Measurements from ENCODE around the gene TBC1D10A. TPM values are rescaled to one million over a fixed set of nuclear protein-coding genes. Genes with fewer than 3 reads are reported as not detected.
A peak's percentile ranks its signal among the peaks of the same experiment; 100 is the strongest.

Gene TBC1D10A
- total RNA-seq, 1 experiment from 2014 or later = 8.4 TPM

- H3K14ac ChIP-seq (ENCODE audit: insufficient read depth, low read length) = peak overlapping the region; percentile 27; the same call in 1 of the 2 replicates
- H3K9ac ChIP-seq (ENCODE audit: extremely low read depth, insufficient read length, low read length) = no peak overlapping the region
- no peak overlapping the region for H2AK5ac ChIP-seq (ENCODE audit: insufficient read length, low read length)
- H2BK5ac ChIP-seq (ENCODE audit: insufficient read length, low read length) = no peak overlapping the region
- TF ChIP-seq, protein P1, sequence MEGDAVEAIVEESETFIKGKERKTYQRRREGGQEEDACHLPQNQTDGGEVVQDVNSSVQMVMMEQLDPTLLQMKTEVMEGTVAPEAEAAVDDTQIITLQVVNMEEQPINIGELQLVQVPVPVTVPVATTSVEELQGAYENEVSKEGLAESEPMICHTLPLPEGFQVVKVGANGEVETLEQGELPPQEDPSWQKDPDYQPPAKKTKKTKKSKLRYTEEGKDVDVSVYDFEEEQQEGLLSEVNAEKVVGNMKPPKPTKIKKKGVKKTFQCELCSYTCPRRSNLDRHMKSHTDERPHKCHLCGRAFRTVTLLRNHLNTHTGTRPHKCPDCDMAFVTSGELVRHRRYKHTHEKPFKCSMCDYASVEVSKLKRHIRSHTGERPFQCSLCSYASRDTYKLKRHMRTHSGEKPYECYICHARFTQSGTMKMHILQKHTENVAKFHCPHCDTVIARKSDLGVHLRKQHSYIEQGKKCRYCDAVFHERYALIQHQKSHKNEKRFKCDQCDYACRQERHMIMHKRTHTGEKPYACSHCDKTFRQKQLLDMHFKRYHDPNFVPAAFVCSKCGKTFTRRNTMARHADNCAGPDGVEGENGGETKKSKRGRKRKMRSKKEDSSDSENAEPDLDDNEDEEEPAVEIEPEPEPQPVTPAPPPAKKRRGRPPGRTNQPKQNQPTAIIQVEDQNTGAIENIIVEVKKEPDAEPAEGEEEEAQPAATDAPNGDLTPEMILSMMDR (conservative IDR thresholded peaks at IDR 0.05) = no peak
- H3K27ac ChIP-seq (ENCODE audit: insufficient read length, low read depth, low read length) = no peak overlapping the region
- H4K5ac ChIP-seq (ENCODE audit: insufficient read length, low read depth, low read length) = no peak overlapping the region
- no peak overlapping the region for H4K8ac ChIP-seq (replicated peaks; ENCODE audit: insufficient read length, low read depth, low read length)
- no peaks in the 10 kb centered on the region; the same call in 1 of the 2 replicates for H3K4me1 ChIP-seq (ENCODE audit: insufficient read depth, low read length)
- DNase-seq = no peak
- Mint-ChIP-seq H3K9me3 (no peaks in the 10 kb centered on the region), H3K27me3 (ENCODE audit: low read depth) (peaks cover 8% of the 10 kb centered on the region), H3K4me3 (no peak overlapping the region), H3K36me3 (ENCODE audit: insufficient read depth in 1 of 3, low read depth in 3 of 3) (no peaks in the 10 kb centered on the region), H3K4me1 (peaks cover 10 to 16% of the 10 kb centered on the region in 2 experiments), H3K27ac (no peak overlapping the region; a peak in 1 of 7 replicates)
- no peak overlapping the region for H2BK15ac ChIP-seq (ENCODE audit: low read depth, low read length)
- H2AFZ ChIP-seq (ENCODE audit: low read length) = no peak overlapping the region
- H3K56ac ChIP-seq (ENCODE audit: insufficient read length, low read depth, low read length) = no peak overlapping the region
- H2BK120ac ChIP-seq (ENCODE audit: low read depth, low read length, poor library complexity, severe bottlenecking) = no peak overlapping the region
- no peak overlapping the region for H3T11ph ChIP-seq (ENCODE audit: low read length)
- no peaks in the 10 kb centered on the region for H3K27me3 ChIP-seq (ENCODE audit: insufficient read depth, low read length)
- peak overlapping the region; percentile 12 for H2BK20ac ChIP-seq (ENCODE audit: low read depth, low read length, poor library complexity, severe bottlenecking)
- no peak overlapping the region for H3K4me2 ChIP-seq (ENCODE audit: insufficient read depth, insufficient read length, low read length)
- H3K4ac ChIP-seq (ENCODE audit: low read depth, low read length) = no peak overlapping the region
- H3K23ac ChIP-seq (ENCODE audit: insufficient read length, low read depth, low read length) = no peak overlapping the region
- no peaks in the 10 kb centered on the region for H3K79me2 ChIP-seq (ENCODE audit: insufficient read depth, low read length)
- H3K18ac ChIP-seq (ENCODE audit: insufficient read length, low read depth, low read length) = peak overlapping the region; percentile 23
- H2BK12ac ChIP-seq (ENCODE audit: insufficient read length, low read depth, low read length) = no peak overlapping the region
- H4K91ac ChIP-seq (ENCODE audit: insufficient read length, low read depth, low read length) = no peak overlapping the region
- no CpG with 5 or more reads among the region's 8 CpGs for whole genome bisulfite sequencing (ENCODE audit: extremely low coverage, insufficient read length, low lambda C conversion rate)
- no peaks in the 10 kb centered on the region for H3K79me1 ChIP-seq (ENCODE audit: insufficient read depth, low read depth, low read length, poor library complexity, severe bottlenecking)
- no peaks in the 10 kb centered on the region for H4K20me1 ChIP-seq (ENCODE audit: control insufficient read depth, insufficient read depth, insufficient read length)
- no peaks in the 10 kb centered on the region for H3K9me3 ChIP-seq (ENCODE audit: control insufficient read depth, low read depth, low read length)
- no peaks in the 10 kb centered on the region for H3K23me2 ChIP-seq (ENCODE audit: insufficient read length, low read depth, low read length, poor library complexity, severe bottlenecking)
These were observed 50.7 kb downstream of the TBC1D10A start for GRCh38 chr22:30276039-30276438.

Data from H9 (cell line).